RPMI7951 (cell line): ENCODE measurements around the gene ERCC1. TPM values are rescaled to one million over a fixed set of nuclear protein-coding genes. Genes with fewer than 3 reads are reported as not detected.

Experiments
- DNase-seq: peaks from one replicate; pipeline ENCODE4 v3.0.0-alpha.2; 2012; ENCODE audit warnings: low read depth
- total RNA-seq: library from RNA; depleted of rRNA; stranded (reverse); fragments of >200 nt; shearing (Covaris generic); gene quantifications from 2 replicates; pipeline ENCODE4 v1.2.3, GENCODE V29; 2014; rRNA removed

Gene ERCC1
- total RNA-seq, 1 experiment from 2014 or later: 138 TPM

- DNase-seq: no peak
Measured at GRCh38 chr19:45364696-45365095, 59.0 kb downstream of the ERCC1 start.

GRCh38 chr19:45363861-45364459 is 59.8 kb downstream of the ERCC1 start:
- no peak for DNase-seq

- no peak for DNase-seq
Measured at GRCh38 chr19:45362291-45362690, 61.4 kb downstream of the ERCC1 start.

DNA sequence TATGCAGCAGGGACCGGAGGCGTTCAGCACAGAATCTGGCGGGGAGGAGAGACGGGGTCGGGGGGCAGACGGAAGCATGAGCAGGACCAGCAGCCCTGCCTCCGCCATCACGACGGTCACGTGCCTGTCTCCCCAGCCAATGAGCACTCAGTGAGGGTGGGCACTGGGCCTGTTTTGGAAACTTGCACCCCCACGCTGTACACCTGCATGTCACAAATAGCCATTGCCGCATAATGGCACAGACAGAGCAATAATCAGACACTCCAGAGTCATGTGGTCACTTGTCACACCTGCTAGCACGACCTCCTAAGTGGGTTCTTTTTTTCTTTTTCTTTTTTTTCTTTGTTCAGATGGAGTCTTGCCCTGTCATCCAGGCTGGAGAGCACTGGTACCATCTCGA is 62.1 kb downstream of the ERCC1 start:
- DNase-seq: no peak

DNA sequence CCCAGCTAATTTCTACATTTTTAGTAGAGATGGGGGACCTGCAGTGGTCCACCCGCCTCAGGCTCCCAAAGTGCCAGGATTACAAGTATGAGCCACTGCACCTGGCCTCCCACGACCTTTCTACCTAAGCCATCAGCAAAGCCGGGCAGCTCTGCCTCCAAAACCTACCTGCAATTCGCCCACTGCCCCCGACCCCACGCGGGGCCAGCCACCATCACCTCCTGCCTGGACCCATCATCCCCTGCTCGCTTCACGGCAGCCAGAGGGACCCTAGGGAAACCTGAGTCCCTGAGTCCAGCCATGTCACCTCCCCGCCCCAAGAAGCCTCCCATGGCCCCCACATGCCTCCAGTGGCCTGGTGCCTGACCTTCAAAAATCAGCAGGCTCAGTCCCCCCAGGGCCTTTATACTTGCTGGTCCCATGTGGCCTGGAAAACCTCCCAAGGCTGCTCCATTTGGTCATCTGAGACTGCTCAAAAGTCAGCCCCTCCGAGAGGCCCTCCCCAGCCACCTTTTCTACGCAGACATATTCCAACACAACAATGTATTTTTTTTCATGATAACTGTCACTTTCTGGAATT is 65.4 kb downstream of the ERCC1 start:
- no peak for DNase-seq

DNA sequence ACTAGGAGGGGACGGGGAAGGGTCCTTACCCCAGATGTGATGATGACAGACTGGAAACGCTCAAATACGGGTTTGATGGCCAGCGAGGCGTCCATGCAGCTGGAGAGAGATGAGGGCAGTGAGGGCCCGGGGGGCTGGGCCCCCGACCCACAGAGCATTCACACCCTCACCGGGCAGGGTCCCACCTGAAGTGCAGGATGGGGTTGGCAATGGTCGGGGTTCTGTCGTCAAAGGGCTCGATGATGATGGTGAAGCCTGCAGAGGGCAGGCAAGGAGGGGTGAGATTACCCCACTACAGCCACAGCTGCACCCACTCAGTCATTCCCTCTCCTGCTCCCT is 66.3 kb downstream of the ERCC1 start:
- no peak for DNase-seq

Other genes with a start within 250 kb of the ERCC1 start
- gene TRAPPC6A, start 245.7 kb downstream of the ERCC1 start, total RNA-seq: 6.5 and 8.4 TPM in 2 replicates
- gene BLOC1S3, start 245.1 kb downstream of the ERCC1 start, total RNA-seq: 4.0 and 6.4 TPM in 2 replicates
- not detected in 2 replicates for gene EXOC3L2, start 178.5 kb downstream of the ERCC1 start, total RNA-seq
- gene MARK4, start 172.6 kb downstream of the ERCC1 start, total RNA-seq: 6.6 and 7.3 TPM in 2 replicates
- 0.20 and 0.24 TPM in 2 replicates for gene CKM, start 101.0 kb downstream of the ERCC1 start, total RNA-seq
- 0.36 and 1.2 TPM in 2 replicates for gene KLC3, start 83.2 kb downstream of the ERCC1 start, total RNA-seq
- 15.7 and 17.4 TPM in 2 replicates for gene ERCC2, start 53.3 kb downstream of the ERCC1 start, total RNA-seq
- 4.5 and 5.3 TPM in 2 replicates for gene PPP1R13L, start 18.8 kb downstream of the ERCC1 start, total RNA-seq
- 6.2 and 9.0 TPM in 2 replicates for gene POLR1G, start 17.3 kb downstream of the ERCC1 start, total RNA-seq
- gene FOSB, start 44.1 kb upstream of the ERCC1 start, total RNA-seq: 0.96 and 1.6 TPM in 2 replicates
- gene RTN2, start 73.1 kb upstream of the ERCC1 start, total RNA-seq: 12.9 TPM in 2 replicates
- gene PPM1N, start 74.5 kb upstream of the ERCC1 start, total RNA-seq: 1.8 and 2.3 TPM in 2 replicates
- gene VASP, start 83.6 kb upstream of the ERCC1 start, total RNA-seq: 53.8 and 79.1 TPM in 2 replicates
- gene OPA3, start 160.9 kb upstream of the ERCC1 start, total RNA-seq: 5.2 and 8.4 TPM in 2 replicates
- 0.10 TPM in 1 of 2 replicates, not detected in the other for gene GPR4, start 178.3 kb upstream of the ERCC1 start, total RNA-seq
- 14.4 and 20.2 TPM in 2 replicates for gene EML2, start 215.5 kb upstream of the ERCC1 start, total RNA-seq
- gene GIPR, start 244.3 kb upstream of the ERCC1 start, total RNA-seq: not detected in 2 replicates